Prostate gland (tissue), 2 donors: ENCODE data around the gene QSER1.

Experiments
- POLR2A ChIP-seq: fragments of 450-650 bp; IDR thresholded peaks from one replicate; pipeline ENCODE4 v1.6.1; 2016; ENCODE audit warnings: antibody characterized with exemption, mild to moderate bottlenecking
- TF ChIP-seq, protein P1 (sequence below), 4 experiments: fragments of 200-600 bp in 2 of 4; fragments of 450-650 bp in 2 of 4; sonication (generic) in 2 of 4; IDR thresholded peaks; 1 replicate in 3 of 4; 2 replicates in 1 of 4; pipeline ENCODE4 v1.5.1; 2016 to 2019; ENCODE audit warnings: antibody characterized with exemption in 4 of 4, mild to moderate bottlenecking in 2 of 4, moderate library complexity in 2 of 4

DNA sequence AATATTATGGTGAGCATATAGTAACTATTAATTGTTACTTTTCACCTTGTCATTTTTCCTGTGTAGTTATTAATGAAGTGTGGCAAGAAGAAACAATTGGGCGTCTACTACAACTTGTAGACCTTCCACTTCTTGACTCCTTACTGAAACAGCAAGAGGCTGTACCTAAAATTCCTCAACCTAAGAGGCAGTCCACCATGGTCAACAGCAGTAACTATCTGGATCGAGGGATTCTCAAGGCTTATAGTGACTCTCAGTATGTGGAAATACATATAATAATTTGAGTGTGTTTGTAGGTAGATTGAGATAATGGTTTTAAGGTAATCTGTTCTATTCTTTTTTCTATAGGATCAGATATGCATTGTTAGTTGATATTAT lies 135.9 kb downstream of the QSER1 start:
- TF ChIP-seq, protein P1, sequence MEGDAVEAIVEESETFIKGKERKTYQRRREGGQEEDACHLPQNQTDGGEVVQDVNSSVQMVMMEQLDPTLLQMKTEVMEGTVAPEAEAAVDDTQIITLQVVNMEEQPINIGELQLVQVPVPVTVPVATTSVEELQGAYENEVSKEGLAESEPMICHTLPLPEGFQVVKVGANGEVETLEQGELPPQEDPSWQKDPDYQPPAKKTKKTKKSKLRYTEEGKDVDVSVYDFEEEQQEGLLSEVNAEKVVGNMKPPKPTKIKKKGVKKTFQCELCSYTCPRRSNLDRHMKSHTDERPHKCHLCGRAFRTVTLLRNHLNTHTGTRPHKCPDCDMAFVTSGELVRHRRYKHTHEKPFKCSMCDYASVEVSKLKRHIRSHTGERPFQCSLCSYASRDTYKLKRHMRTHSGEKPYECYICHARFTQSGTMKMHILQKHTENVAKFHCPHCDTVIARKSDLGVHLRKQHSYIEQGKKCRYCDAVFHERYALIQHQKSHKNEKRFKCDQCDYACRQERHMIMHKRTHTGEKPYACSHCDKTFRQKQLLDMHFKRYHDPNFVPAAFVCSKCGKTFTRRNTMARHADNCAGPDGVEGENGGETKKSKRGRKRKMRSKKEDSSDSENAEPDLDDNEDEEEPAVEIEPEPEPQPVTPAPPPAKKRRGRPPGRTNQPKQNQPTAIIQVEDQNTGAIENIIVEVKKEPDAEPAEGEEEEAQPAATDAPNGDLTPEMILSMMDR (IDR thresholded peaks at IDR 0.05): no peak
- TF ChIP-seq POLR2A: no peak
